Femur (tissue), 1 donor: ENCODE measurements around the gene CYCS.
"Not testable (repeated sequence)": the region's sequence is repeated elsewhere in the genome, so short reads cannot be mapped to it uniquely, and the experiment has no call there.

Source experiments
- DNase-seq: peaks from one replicate; pipeline ENCODE4 v3.0.0-alpha.2; 2017

The CYCS gene

GRCh38 chr7:25125137-25125946, at the start of gene CYCS:
CYCS (minus strand) TSS chr7:25125260; CDS start chr7:25124119, 1,141 bp downstream.
- peak; percentile 100 for DNase-seq

- no peak for DNase-seq
These were observed 48.1 kb upstream of the CYCS start for GRCh38 chr7:25173184-25173583.

- no peak for DNase-seq
These were observed 46.5 kb upstream of the CYCS start for GRCh38 chr7:25171516-25171915.

DNA sequence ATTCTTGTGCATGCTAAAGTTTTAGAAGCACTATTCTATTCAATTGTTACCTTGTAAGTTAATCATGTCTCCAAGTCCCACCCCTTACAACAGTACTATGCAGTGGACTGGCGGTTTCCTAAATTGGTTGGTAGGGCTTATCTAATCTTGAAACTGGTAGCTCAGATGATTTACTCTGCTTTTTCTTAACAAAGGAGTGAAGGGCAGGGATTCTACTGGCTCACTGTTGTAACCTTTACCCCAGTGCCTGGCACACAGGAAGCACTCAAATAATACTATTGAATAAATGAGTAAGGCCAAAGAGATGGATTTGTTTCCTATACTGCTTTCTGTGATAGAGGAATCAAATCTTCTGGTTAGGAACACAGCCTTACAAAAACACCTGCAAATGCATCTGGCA, 46.0 kb upstream of the CYCS start:
- no peak for DNase-seq

GRCh38 chr7:25169683-25170082, 44.6 kb upstream of the CYCS start:
- no peak for DNase-seq

GRCh38 chr7:25168145-25168544, 43.1 kb upstream of the CYCS start:
- DNase-seq = no peak

DNA sequence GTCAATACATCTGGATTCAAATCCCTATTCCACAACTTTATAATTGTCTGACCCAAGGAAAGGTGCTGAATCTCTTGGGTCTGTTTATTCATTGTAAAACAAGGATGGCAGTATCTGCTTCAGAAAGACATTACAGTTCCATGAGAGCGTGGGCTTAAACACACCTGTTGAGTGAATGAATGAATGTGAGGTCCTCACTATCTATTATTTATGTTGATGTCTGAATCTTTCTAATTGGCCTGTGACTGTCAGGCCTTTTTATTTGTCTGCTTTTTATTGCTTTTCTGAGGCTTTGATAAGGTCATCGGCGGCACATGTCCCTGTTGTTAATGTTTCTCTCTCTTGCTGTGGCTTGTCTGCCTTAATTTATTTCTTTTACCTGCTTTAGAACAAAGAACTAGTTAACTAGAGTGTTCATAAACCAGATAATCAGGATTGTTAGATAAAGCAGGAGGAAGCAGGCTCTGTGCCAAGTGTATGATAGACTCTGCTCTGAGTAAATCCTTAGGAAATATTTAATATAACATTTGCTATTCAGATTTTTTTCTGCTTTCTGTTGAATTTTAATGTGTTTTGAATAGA, 42.3 kb upstream of the CYCS start:
- no peak for DNase-seq

- not testable (repeated sequence) for DNase-seq
These were observed 35.0 kb upstream of the CYCS start for GRCh38 chr7:25159983-25160596.

- DNase-seq = no peak
These were observed 33.9 kb upstream of the CYCS start for GRCh38 chr7:25158966-25159365.

DNA sequence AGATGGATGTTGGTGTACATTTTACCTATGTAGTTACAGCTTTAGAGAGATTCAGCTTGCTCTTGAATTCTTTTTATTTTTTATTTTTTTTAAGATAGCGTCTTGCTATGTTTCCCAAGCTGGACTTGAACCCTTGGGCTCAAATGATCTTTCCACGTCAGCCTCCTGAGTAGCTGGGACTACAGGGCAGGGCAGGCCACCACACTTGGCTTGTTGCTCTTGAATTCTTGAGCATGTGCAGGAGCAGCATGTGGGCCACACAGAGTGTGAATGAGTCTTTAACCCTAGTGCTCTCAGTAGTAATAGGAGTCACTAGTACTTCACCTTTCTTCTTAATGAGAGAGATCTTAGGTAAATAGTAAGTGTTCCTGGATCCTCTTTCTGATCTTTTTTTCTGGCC, 26.7 kb upstream of the CYCS start:
- no peak for DNase-seq

DNA sequence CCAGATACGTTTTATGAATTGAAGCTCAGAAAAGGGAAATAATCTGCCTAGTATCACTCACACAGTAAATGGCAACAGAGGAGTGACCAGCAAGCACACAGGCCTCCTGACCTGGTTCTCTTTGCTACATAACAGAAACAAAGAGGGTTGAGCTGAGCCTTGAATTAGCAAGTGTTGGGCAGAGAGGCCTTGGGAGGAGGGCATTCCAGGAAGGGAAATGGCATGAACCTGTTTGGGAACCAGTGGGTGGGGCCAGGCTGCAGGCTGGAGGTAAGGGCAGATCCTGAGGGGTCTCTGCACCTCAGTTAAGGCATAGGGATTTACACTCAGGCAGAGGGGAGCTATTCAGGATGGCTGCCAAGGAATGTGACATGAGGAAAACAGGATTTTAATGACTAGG, 24.8 kb upstream of the CYCS start:
- DNase-seq = no peak

DNA sequence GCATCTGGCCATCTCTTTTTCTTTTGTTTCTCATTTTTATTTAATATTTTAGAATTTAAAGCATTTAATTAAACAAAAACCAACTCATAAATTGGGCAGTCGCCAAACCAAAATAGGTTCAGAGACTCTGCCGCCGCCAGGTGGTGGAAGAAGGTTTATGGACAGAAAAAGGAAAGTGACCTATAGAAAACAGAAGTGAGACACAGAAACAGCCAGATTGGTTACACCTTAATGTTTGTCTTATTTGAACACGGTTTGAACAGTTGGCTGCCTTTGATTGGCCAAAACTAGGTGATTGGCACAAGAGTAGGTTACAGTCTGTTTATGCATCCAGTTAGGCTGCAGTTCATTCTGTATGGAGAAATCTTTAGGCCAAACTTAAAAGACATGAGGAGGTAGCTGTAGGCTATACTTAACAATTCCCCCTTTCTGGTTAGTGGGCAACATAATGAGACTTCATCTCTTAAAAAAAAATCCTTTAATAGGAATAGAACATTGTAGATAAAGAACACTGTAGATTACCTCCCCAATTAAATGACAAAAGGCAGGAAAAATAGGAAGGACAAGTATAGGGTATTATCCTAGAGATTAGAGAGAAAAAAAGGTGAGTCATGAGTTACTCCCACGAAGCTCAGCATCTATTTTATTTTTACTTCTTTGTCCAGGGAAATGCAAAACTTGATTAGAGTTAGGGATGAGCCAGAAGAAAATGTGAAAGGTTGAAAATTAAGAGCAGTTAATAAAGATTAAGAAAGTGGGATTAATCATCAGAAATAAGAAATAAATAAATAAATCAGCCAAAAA, 23.9 kb upstream of the CYCS start:
- DNase-seq = no peak

GRCh38 chr7:25143763-25144162, 18.7 kb upstream of the CYCS start:
- no peak for DNase-seq

DNA sequence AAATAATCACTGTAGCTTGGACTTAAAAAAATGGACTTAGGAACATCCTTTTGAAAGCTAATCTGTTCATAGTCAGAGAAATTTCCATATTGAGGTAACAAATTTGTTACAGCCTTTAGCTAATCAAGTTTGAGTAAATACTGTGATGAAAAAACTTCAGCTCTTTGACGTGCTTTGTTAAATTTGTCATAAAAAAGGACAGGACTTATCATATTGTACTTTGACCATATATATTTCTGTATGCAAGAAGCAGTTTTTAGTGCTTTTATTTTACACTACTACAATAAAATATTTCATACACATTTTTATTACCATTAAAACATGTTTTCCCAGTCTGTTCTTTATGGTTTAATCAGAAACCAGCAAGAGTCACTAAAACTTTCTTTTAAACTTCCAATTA, 14.5 kb upstream of the CYCS start:
- no peak for DNase-seq

GRCh38 chr7:25134358-25135010, 9.4 kb upstream of the CYCS start:
- DNase-seq = no peak

DNA sequence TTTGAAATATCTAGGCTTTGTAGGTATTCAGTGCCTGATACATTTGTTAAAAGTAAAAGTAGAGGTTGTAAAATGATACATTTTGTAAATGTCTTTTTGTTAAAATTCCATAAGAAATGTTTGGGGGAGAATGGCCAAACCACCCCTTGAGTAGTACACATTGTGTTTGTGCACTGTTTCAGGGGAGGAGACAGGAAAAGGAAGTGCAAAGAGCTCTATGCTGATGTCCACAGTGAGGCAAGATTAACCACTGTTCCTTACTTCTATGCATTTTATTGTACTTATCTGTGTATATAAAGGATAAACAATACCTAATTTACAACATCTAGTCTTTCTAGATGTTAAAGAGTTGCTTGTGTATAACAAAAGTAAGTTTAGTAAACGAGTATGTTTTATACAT, 7.4 kb upstream of the CYCS start:
- DNase-seq = no peak

GRCh38 chr7:25126751-25127150, 1.7 kb upstream of the CYCS start:
- no peak for DNase-seq

GRCh38 chr7:25124465-25125136, 459 bp downstream of the CYCS start:
- DNase-seq = no peak

DNA sequence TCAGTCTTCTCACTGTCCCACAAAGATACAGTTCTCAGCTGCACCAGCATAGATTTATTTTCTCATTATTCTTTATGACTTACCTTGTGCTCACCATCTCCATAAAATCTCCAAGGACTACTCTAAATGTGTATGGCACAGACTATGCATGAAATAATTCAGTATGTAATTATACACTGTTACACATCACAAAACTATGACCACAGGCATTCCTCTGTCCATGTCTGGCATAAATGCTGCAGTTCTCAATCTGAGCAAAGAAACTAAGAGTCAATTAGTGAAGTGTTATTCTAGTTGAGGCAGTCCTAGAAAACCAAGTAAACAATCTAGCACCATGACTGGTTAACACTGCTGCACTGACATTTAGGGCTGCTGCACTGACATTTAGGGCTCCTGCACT, 2.7 kb downstream of the CYCS start:
- no peak for DNase-seq

DNA sequence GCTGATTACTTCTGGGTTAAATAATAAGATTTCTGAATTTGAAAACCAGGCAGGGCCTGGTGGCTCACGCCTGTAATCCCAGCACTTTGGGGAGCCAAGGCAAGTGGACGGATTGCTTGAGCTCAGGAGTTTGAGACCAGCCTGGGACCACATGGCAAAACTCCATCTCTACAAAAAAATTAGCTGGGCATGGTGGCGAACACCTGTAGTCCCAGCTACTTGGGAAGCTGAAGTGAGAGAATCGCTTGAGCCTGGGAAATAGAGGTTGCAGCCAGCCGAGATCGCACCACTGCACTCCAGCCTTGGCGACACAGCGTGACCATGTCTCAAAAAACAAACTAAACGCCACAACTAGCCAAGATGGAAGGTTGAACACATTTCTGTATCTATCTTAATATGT, 3.5 kb downstream of the CYCS start:
- no peak for DNase-seq

GRCh38 chr7:25119102-25119501, 6.0 kb downstream of the CYCS start:
- DNase-seq = no peak

GRCh38 chr7:25118048-25118753, 6.9 kb downstream of the CYCS start:
- DNase-seq = no peak
